H1 (cell line): ENCODE data around the gene LCE3B. TPM values are rescaled to one million over a fixed set of nuclear protein-coding genes. Genes with fewer than 3 reads are reported as not detected.

Source experiments
- CTCF ChIA-PET: fragments of 300-600 bp; sonication (Branson Sonifier 250); formaldehyde crosslinking; loops from one replicate; lab custom pipeline; 2021; ENCODE audit not compliant: partially characterized antibody; lab: Charles Lee
- POLR2A ChIA-PET: fragments of 300-600 bp; sonication (Branson Sonifier 250); formaldehyde crosslinking; loops from one replicate; lab custom pipeline; 2021; ENCODE audit warnings: inconsistent platforms; ENCODE audit not compliant: partially characterized antibody; lab: Charles Lee
- DNase-seq, 2 experiments: peaks; one replicate each; pipeline versions ENCODE4 v3.0.0 to v3.0.0-alpha.2; 2010 to 2022; ENCODE audit warnings: low spot score in 2 of 2, low read depth in 1 of 2, mixed read lengths in 1 of 2
- FAIRE-seq: peaks from 2 replicates; lab custom pipeline; 2011; peaks lifted over from hg19 to GRCh38; lab: Jason Lieb, UNC
- H2AFZ ChIP-seq: 2 replicates; pipeline ENCODE4 v1.8.1; 2012; ENCODE audit warnings: low read length, inconsistent platforms
- H2AK5ac ChIP-seq: 2 replicates; pipeline ENCODE4 v1.6.1; 2013; ENCODE audit warnings: low read depth, low read length
- H2BK120ac ChIP-seq: replicated peaks from 2 replicates; pipeline ENCODE3; 2013; ENCODE audit warnings: low read depth, low read length, inconsistent platforms
- H2BK12ac ChIP-seq: 2 replicates; pipeline ENCODE4 v1.6.1; 2013; ENCODE audit warnings: low read depth, low read length
- H2BK15ac ChIP-seq: 2 replicates; pipeline ENCODE4 v1.6.1; 2013; ENCODE audit warnings: low read length
- H2BK20ac ChIP-seq: 2 replicates; pipeline ENCODE4 v1.6.1; 2013; ENCODE audit warnings: low read length
- H2BK5ac ChIP-seq: 2 replicates; pipeline ENCODE4 v1.6.1; 2013; ENCODE audit warnings: low read depth, low read length
- H3K14ac ChIP-seq: 2 replicates; pipeline ENCODE4 v1.6.1; 2013; ENCODE audit warnings: inconsistent platforms; ENCODE audit not compliant: insufficient read length
- H3K18ac ChIP-seq: 2 replicates; pipeline ENCODE4 v1.6.1; 2013; ENCODE audit warnings: low read length; ENCODE audit errors: extremely low read depth
- H3K23ac ChIP-seq: 2 replicates; pipeline ENCODE4 v1.6.1; 2013; ENCODE audit warnings: inconsistent platforms; ENCODE audit not compliant: insufficient read length
- H3K23me2 ChIP-seq: 2 replicates; pipeline ENCODE4 v1.6.1; 2013; ENCODE audit warnings: low read depth, low read length
- H3K27ac ChIP-seq: 2 replicates; pipeline ENCODE4 v1.6.1; 2011; ENCODE audit warnings: low read depth, low read length, inconsistent platforms
- H3K27me3 ChIP-seq, 4 experiments: replicated peaks in 1 of 4; 1 replicate in 1 of 4; 2 replicates in 3 of 4; pipeline versions ENCODE4 v1.6.1 to v1.8.1; 2011 to 2013; ENCODE audit warnings: low read length in 3 of 4, mild to moderate bottlenecking in 3 of 4, inconsistent platforms in 2 of 4, mixed read lengths in 2 of 4, moderate library complexity in 1 of 4; ENCODE audit not compliant: control insufficient read depth in 3 of 4, insufficient read depth in 3 of 4; ENCODE audit errors: extremely low read depth in 1 of 4
- H3K36me3 ChIP-seq, 4 experiments: 2 replicates each; pipeline versions ENCODE4 v1.6.1 to v1.8.1; 2011 to 2013; ENCODE audit warnings: mild to moderate bottlenecking in 4 of 4, low read length in 3 of 4, moderate library complexity in 2 of 4, control low read depth in 1 of 4, inconsistent platforms in 1 of 4; ENCODE audit not compliant: insufficient read depth in 4 of 4, control insufficient read depth in 2 of 4
- H3K4ac ChIP-seq: replicated peaks from 2 replicates; pipeline ENCODE3; 2013; ENCODE audit warnings: low read length, low read depth, mixed read lengths, inconsistent platforms; ENCODE audit not compliant: insufficient read length
- H3K4me1 ChIP-seq, 4 experiments: replicated peaks in 1 of 4; 1 replicate in 1 of 4; 2 replicates in 3 of 4; pipeline versions ENCODE4 v1.6.1 to v1.8.1; 2011 to 2013; ENCODE audit warnings: low read length in 3 of 4, inconsistent platforms in 2 of 4, mixed read lengths in 1 of 4; ENCODE audit not compliant: insufficient read depth in 4 of 4, control insufficient read depth in 3 of 4
- H3K4me2 ChIP-seq, 2 experiments: 2 replicates each; pipeline versions ENCODE4 v1.6.1 to v1.8.1; 2011 to 2013; ENCODE audit warnings: low read depth in 2 of 2, low read length in 2 of 2, control low read depth in 1 of 2, inconsistent platforms in 1 of 2, mild to moderate bottlenecking in 1 of 2; ENCODE audit not compliant: insufficient read depth in 1 of 2
- H3K4me3 ChIP-seq, 4 experiments: fragments of 200-600, 300-600 bp in 1 of 4; sonication (generic), shearing (Covaris generic), sonication (Bioruptor Twin) in 1 of 4; 2 replicates each; pipeline versions ENCODE4 v1.5.1 to v1.8.1; 2011 to 2016; ENCODE audit warnings: low read length in 4 of 4, low read depth in 3 of 4, control low read depth in 2 of 4, inconsistent platforms in 2 of 4, mild to moderate bottlenecking in 2 of 4, mixed read lengths in 1 of 4, moderate library complexity in 1 of 4; ENCODE audit not compliant: insufficient read depth in 2 of 4; ENCODE audit errors: extremely low read depth in 1 of 4
- H3K56ac ChIP-seq: replicated peaks from 2 replicates; pipeline ENCODE3; 2013; ENCODE audit warnings: low read depth, mild to moderate bottlenecking, mixed read lengths, low read length, inconsistent platforms; ENCODE audit not compliant: insufficient read length
- H3K79me1 ChIP-seq: 2 replicates; pipeline ENCODE4 v1.6.1; 2013; ENCODE audit warnings: low read depth, low read length, control low read depth
- H3K79me2 ChIP-seq, 2 experiments: 2 replicates each; pipeline versions ENCODE4 v1.6.1 to v1.8.1; 2012 to 2013; ENCODE audit warnings: low read length in 2 of 2, mild to moderate bottlenecking in 2 of 2, inconsistent platforms in 1 of 2; ENCODE audit not compliant: insufficient read depth in 2 of 2, control insufficient read depth in 1 of 2
- H3K9ac ChIP-seq, 4 experiments: replicated peaks in 1 of 4; 1 replicate in 1 of 4; 2 replicates in 3 of 4; pipeline versions ENCODE4 v1.6.1 to v1.8.1; 2011 to 2013; ENCODE audit warnings: low read depth in 3 of 4, low read length in 3 of 4, control low read depth in 2 of 4, mild to moderate bottlenecking in 2 of 4, moderate library complexity in 2 of 4, inconsistent platforms in 1 of 4; ENCODE audit errors: extremely low read depth in 1 of 4
- H3K9me3 ChIP-seq, 2 experiments: 2 replicates each; pipeline versions ENCODE4 v1.6.1 to v1.8.1; 2012 to 2013; ENCODE audit warnings: mild to moderate bottlenecking in 2 of 2, moderate library complexity in 2 of 2, control low read depth in 1 of 2, inconsistent platforms in 1 of 2, low read depth in 1 of 2, low read length in 1 of 2, mixed read lengths in 1 of 2; ENCODE audit not compliant: insufficient read depth in 2 of 2
- H4K20me1 ChIP-seq, 2 experiments: replicated peaks in 1 of 2; 2 replicates each; pipeline versions ENCODE3 to v1.8.1; 2011 to 2013; ENCODE audit warnings: inconsistent platforms in 2 of 2, low read length in 2 of 2, mild to moderate bottlenecking in 1 of 2; ENCODE audit not compliant: insufficient read depth in 2 of 2, control insufficient read depth in 1 of 2
- H4K5ac ChIP-seq: 2 replicates; pipeline ENCODE4 v1.6.1; 2013; ENCODE audit warnings: low read length, low read depth, mixed read lengths, inconsistent platforms; ENCODE audit not compliant: insufficient read length
- H4K8ac ChIP-seq: 2 replicates; pipeline ENCODE4 v1.8.0; 2013; ENCODE audit warnings: mild to moderate bottlenecking, moderate library complexity, low read length, inconsistent platforms; ENCODE audit not compliant: insufficient read depth; ENCODE audit errors: extremely low read depth
- H4K91ac ChIP-seq: replicated peaks from 2 replicates; pipeline ENCODE3; 2013; ENCODE audit warnings: low read length, mixed read lengths, inconsistent platforms; ENCODE audit not compliant: insufficient read length
- BCL11A ChIP-seq, 2 experiments: IDR thresholded peaks; one replicate each; pipeline ENCODE4 v1.6.1; 2011; ENCODE audit warnings: low read depth in 2 of 2, low read length in 2 of 2, mild to moderate bottlenecking in 2 of 2
- CEBPB ChIP-seq: IDR thresholded peaks from 2 replicates; pipeline ENCODE4 v1.6.1; 2012; ENCODE audit warnings: low read depth, low read length
- CREB1 ChIP-seq: IDR thresholded peaks from 2 replicates; pipeline ENCODE4 v1.6.1; 2012; ENCODE audit warnings: inconsistent platforms
- CTBP2 ChIP-seq: IDR thresholded peaks from 2 replicates; pipeline ENCODE4 v1.7.0; 2011; ENCODE audit warnings: borderline replicate concordance, mild to moderate bottlenecking, moderate library complexity, mixed read lengths, low read length; ENCODE audit not compliant: insufficient read depth, insufficient read length
- GTF2F1 ChIP-seq: IDR thresholded peaks from 2 replicates; pipeline ENCODE4 v1.6.1; 2012; ENCODE audit warnings: low read depth, low read length, improper control_type of control experiment, borderline replicate concordance
- JUN ChIP-seq: IDR thresholded peaks from 2 replicates; pipeline ENCODE4 v1.6.1; 2011; ENCODE audit warnings: low read depth, mild to moderate bottlenecking, improper control_type of control experiment, low read length
- KDM5A ChIP-seq: fragments of 200-600 bp; IDR thresholded peaks from 2 replicates; pipeline ENCODE4 v1.7.1; 2012; ENCODE audit warnings: mild to moderate bottlenecking, low read length, inconsistent platforms, mixed read lengths
- NRF1 ChIP-seq: IDR thresholded peaks from 2 replicates; pipeline ENCODE4 v1.6.1; 2011; ENCODE audit warnings: mild to moderate bottlenecking, low read depth, low read length, improper control_type of control experiment
- RAD21 ChIP-seq, 2 experiments: IDR thresholded peaks in 1 of 2; conservative IDR thresholded peaks in 1 of 2; 2 replicates each; pipeline ENCODE4 v1.6.1; 2011; ENCODE audit warnings: low read depth in 2 of 2, low read length in 2 of 2, improper control_type of control experiment in 1 of 2, inconsistent platforms in 1 of 2, mild to moderate bottlenecking in 1 of 2, moderate library complexity in 1 of 2
- RBBP5 ChIP-seq: IDR thresholded peaks from 2 replicates; pipeline ENCODE4 v1.7.1; 2012; ENCODE audit warnings: low read depth, mild to moderate bottlenecking, inconsistent platforms, low read length, moderate library complexity, borderline replicate concordance
- RNF2 ChIP-seq: fragments of 200-900, 300-1000 bp; sonication (generic); IDR thresholded peaks from 2 replicates; pipeline ENCODE4 v1.7.1; 2016; ENCODE audit warnings: borderline replicate concordance, low read depth, mild to moderate bottlenecking, antibody characterized with exemption, low read length; ENCODE audit not compliant: poor library complexity, severe bottlenecking; ENCODE audit errors: missing control alignments
- SIX5 ChIP-seq: IDR thresholded peaks from 2 replicates; pipeline ENCODE4 v1.6.1; 2011; ENCODE audit warnings: mild to moderate bottlenecking, low read depth, low read length
- TBP ChIP-seq: IDR thresholded peaks from 2 replicates; pipeline ENCODE4 v1.6.1; 2011; ENCODE audit warnings: low read depth, low read length, improper control_type of control experiment
- TCF12 ChIP-seq: IDR thresholded peaks from 2 replicates; pipeline ENCODE4 v1.6.1; 2011; ENCODE audit warnings: low read depth, mild to moderate bottlenecking, low read length
- ZNF274 ChIP-seq: IDR thresholded peaks from 2 replicates; pipeline ENCODE4 v1.7.0; 2012; ENCODE audit warnings: low read length, borderline replicate concordance; ENCODE audit errors: extremely low read depth
- WGBS, 2 experiments: shearing (Covaris generic) in 1 of 2; methylation state at CpG; one replicate each; pipeline versions ENCODE4 v1.1.6 to v1.1.7; 2013 to 2015; ENCODE audit warnings: low lambda C conversion rate in 2 of 2, mixed read lengths in 2 of 2, inconsistent platforms in 1 of 2, low coverage in 1 of 2, missing lambda C conversion rate in 1 of 2; ENCODE audit not compliant: insufficient replicate concordance in 2 of 2, insufficient coverage in 1 of 2, insufficient read length in 1 of 2; ENCODE audit errors: extremely low coverage in 1 of 2, missing lambda C conversion rate in 1 of 2; 5-methylcytosine and 5-hydroxymethylcytosine counted together
- polyA plus RNA-seq, 7 experiments: library from polyadenylated mRNA; depleted of rRNA in 3 of 7; stranded (reverse) in 5 of 7; unstranded in 2 of 7; fragments of >200 nt in 5 of 7; fragments of 200-250 nt in 2 of 7; gene quantifications; 1 replicate in 5 of 7; 2 replicates in 1 of 7; 4 replicates in 1 of 7; pipeline versions ENCODE4 v1.2.1 to v1.2.3, GENCODE V29; 2011 to 2013; ENCODE audit warnings: missing spikeins in 2 of 7, mixed read lengths in 2 of 7
- total RNA-seq: library from RNA; stranded (reverse); fragmentation: NEBNext Ultra II Directional; extraction: Animal tissue kit (Norgen Biotek cat#: 25700); gene quantifications from 2 replicates; pipeline ENCODE4 v1.2.1, GENCODE V29; 2021

Gene LCE3B
- total and polyA plus RNA-seq, 2 of the 8 experiments (the other 6 are each of a cell fraction or from before 2014, with no cell fraction given), result not detected

- Histone ChIP-seq H3K27me3 (no peaks in the 10 kb centered on the region), H3K36me3 (no peaks in the 10 kb centered on the region), H3K9ac (no peak overlapping the region), H3K23me2 (no peaks in the 10 kb centered on the region), H3K79me1 (no peaks in the 10 kb centered on the region), H3K9me3 (peaks cover 27 to 43% of the 10 kb centered on the region in 2 experiments), H3K14ac (no peak overlapping the region), H4K5ac (no peak overlapping the region), H2BK120ac (no peak overlapping the region), H3K18ac (no peak overlapping the region), H2BK5ac (no peak overlapping the region), H4K8ac (no peak overlapping the region), H3K56ac (no peak overlapping the region), H2BK12ac (no peak overlapping the region), H4K91ac (no peak overlapping the region), H2BK15ac (no peak overlapping the region), H3K4me2 (no peak overlapping the region), H3K79me2 (no peaks in the 10 kb centered on the region), H2BK20ac (no peak overlapping the region), H3K23ac (no peak overlapping the region), H3K4ac (no peak overlapping the region), H2AK5ac (no peak overlapping the region), H4K20me1 (no peaks in the 10 kb centered on the region), H3K4me3 (no peak overlapping the region), H3K27ac (no peak overlapping the region), H2AFZ (no peak overlapping the region), H3K4me1 (no peaks in the 10 kb centered on the region)
- CTCF ChIA-PET, result no interaction called here
- DNase-seq (no peak), FAIRE-seq (no peak)
- POLR2A ChIA-PET, result no interaction called here
- WGBS, 2 experiments, result 55% methylated on average over 1 of the region's 1 CpG; no CpG with 5 or more reads in 1 of the 2 experiments
- no peak for TF ChIP-seq TCF12
- TF ChIP-seq GTF2F1, result no peak
- TF ChIP-seq ZNF274, result no peak
- TF ChIP-seq CREB1, result no peak
- no peak for TF ChIP-seq BCL11A (IDR thresholded peaks at IDR 0.05; ENCODE audit: low read depth in 2 of 2, low read length in 2 of 2)
- no peak for TF ChIP-seq TBP
- TF ChIP-seq RAD21 (IDR thresholded peaks at IDR 0.05 in 1 of 2, conservative IDR thresholded peaks at IDR 0.05 in 1 of 2; ENCODE audit: low read depth in 2 of 2, low read length in 2 of 2), result no peak
- no peak for TF ChIP-seq CTBP2
- no peak for TF ChIP-seq RBBP5
- TF ChIP-seq RNF2, result no peak
- TF ChIP-seq CEBPB, result no peak
- no peak for TF ChIP-seq NRF1
- no peak for TF ChIP-seq KDM5A
- no peak for TF ChIP-seq SIX5
- no peak for TF ChIP-seq JUN
These were observed 31.0 kb upstream of the LCE3B start for GRCh38 chr1:152582647-152583046.
